Type B pancreatic cell (in vitro differentiated cells): ENCODE results near the gene PRKAR2B. TPM values are rescaled to one million over a fixed set of nuclear protein-coding genes. Genes with fewer than 3 reads are reported as not detected.
A peak's percentile ranks its signal among the peaks of the same experiment; 100 is the strongest.

Experiments used
- DNase-seq: peaks from one replicate; pipeline ENCODE4 v3.0.0; 2021; ENCODE audit warnings: mixed read lengths; ENCODE audit not compliant: unreplicated experiment; ENCODE audit errors: extremely low spot score
- H3K27ac Mint-ChIP-seq: 2 replicates; pipeline ENCODE4 v1.8.0; 2021; ENCODE audit warnings: mild to moderate bottlenecking, mixed read lengths
- H3K27me3 Mint-ChIP-seq: 2 replicates; pipeline ENCODE4 v1.8.0; 2021; ENCODE audit warnings: mixed read lengths
- H3K36me3 Mint-ChIP-seq: 2 replicates; pipeline ENCODE4 v1.8.0; 2021; ENCODE audit warnings: mixed read lengths
- H3K4me1 Mint-ChIP-seq: one replicate; pipeline ENCODE4 v1.8.0; 2021; ENCODE audit warnings: mixed read lengths; ENCODE audit not compliant: unreplicated experiment
- H3K4me3 Mint-ChIP-seq: 2 replicates; pipeline ENCODE4 v1.8.0; 2021; ENCODE audit warnings: mild to moderate bottlenecking, mixed read lengths
- H3K9me3 Mint-ChIP-seq: 2 replicates; pipeline ENCODE4 v1.8.0; 2021; ENCODE audit warnings: mixed read lengths
- CTCF ChIP-seq: fragments of 200-600 bp; sonication (generic); conservative IDR thresholded peaks from 2 replicates; pipeline ENCODE4 v1.5.0; 2021; ENCODE audit warnings: antibody characterized with exemption, mild to moderate bottlenecking
- total RNA-seq: library from RNA; stranded (reverse); gene quantifications from 2 replicates; pipeline ENCODE4 v1.2.1, GENCODE V29; 2021; ENCODE audit warnings: low replicate concordance

The PRKAR2B gene
- total RNA-seq, 1 donor from 2014 or later = 7.2 TPM

- peaks cover 4% of the 10 kb centered on the region for H3K4me1 Mint-ChIP-seq
- H3K36me3 Mint-ChIP-seq = no peaks in the 10 kb centered on the region
- H3K4me3 Mint-ChIP-seq = no peak overlapping the region
- H3K9me3 Mint-ChIP-seq = no peaks in the 10 kb centered on the region
- no peaks in the 10 kb centered on the region for H3K27me3 Mint-ChIP-seq
- no peak for TF ChIP-seq CTCF
- no peak overlapping the region for H3K27ac Mint-ChIP-seq
- no peak for DNase-seq
These were observed 100.7 kb downstream of the PRKAR2B start for GRCh38 chr7:107145067-107145838.

GRCh38 chr7:107147464-107148393 is 103.2 kb downstream of the PRKAR2B start:
- Mint-ChIP-seq H3K27ac (no peak overlapping the region), H3K36me3 (no peaks in the 10 kb centered on the region), H3K9me3 (no peaks in the 10 kb centered on the region), H3K27me3 (no peaks in the 10 kb centered on the region), H3K4me1 (peaks cover 8% of the 10 kb centered on the region), H3K4me3 (no peak overlapping the region)
- DNase-seq = no peak
- peak; percentile 79 for TF ChIP-seq CTCF

- no peak for DNase-seq
- peaks cover 8% of the 10 kb centered on the region for H3K4me1 Mint-ChIP-seq
- H3K27me3 Mint-ChIP-seq = no peaks in the 10 kb centered on the region
- no peak overlapping the region for H3K4me3 Mint-ChIP-seq
- TF ChIP-seq CTCF = no peak
- H3K27ac Mint-ChIP-seq = no peak overlapping the region
- no peaks in the 10 kb centered on the region for H3K36me3 Mint-ChIP-seq
- H3K9me3 Mint-ChIP-seq = no peaks in the 10 kb centered on the region
These were observed 104.2 kb downstream of the PRKAR2B start for GRCh38 chr7:107148721-107149120.

- H3K4me1 Mint-ChIP-seq = peaks cover 8% of the 10 kb centered on the region
- H3K36me3 Mint-ChIP-seq = no peaks in the 10 kb centered on the region
- TF ChIP-seq CTCF = no peak
- no peak for DNase-seq
- H3K27ac Mint-ChIP-seq = no peak overlapping the region
- H3K9me3 Mint-ChIP-seq = no peaks in the 10 kb centered on the region
- no peaks in the 10 kb centered on the region for H3K27me3 Mint-ChIP-seq
- no peak overlapping the region for H3K4me3 Mint-ChIP-seq
These were observed 105.4 kb downstream of the PRKAR2B start for GRCh38 chr7:107149863-107150262.

- DNase-seq = no peak
- no peaks in the 10 kb centered on the region for H3K9me3 Mint-ChIP-seq
- peak; percentile 92 for TF ChIP-seq CTCF
- H3K27me3 Mint-ChIP-seq = no peaks in the 10 kb centered on the region
- no peak overlapping the region for H3K4me3 Mint-ChIP-seq
- H3K4me1 Mint-ChIP-seq = peaks cover 8% of the 10 kb centered on the region
- no peak overlapping the region for H3K27ac Mint-ChIP-seq
- H3K36me3 Mint-ChIP-seq = peaks cover 2% of the 10 kb centered on the region
These were observed 106.0 kb downstream of the PRKAR2B start for GRCh38 chr7:107150375-107151073.
